SH-SY5Y (cell line): ENCODE measurements around the gene GUCY2D.

Experiments
- GATA2 ChIP-seq: IDR thresholded peaks from 2 replicates; pipeline ENCODE4 v1.6.1; 2011; ENCODE audit warnings: mild to moderate bottlenecking, low read depth, low read length
- GATA3 ChIP-seq: IDR thresholded peaks from 2 replicates; pipeline ENCODE4 v1.6.1; 2011; ENCODE audit warnings: low read depth, mild to moderate bottlenecking, low read length, moderate library complexity

DNA sequence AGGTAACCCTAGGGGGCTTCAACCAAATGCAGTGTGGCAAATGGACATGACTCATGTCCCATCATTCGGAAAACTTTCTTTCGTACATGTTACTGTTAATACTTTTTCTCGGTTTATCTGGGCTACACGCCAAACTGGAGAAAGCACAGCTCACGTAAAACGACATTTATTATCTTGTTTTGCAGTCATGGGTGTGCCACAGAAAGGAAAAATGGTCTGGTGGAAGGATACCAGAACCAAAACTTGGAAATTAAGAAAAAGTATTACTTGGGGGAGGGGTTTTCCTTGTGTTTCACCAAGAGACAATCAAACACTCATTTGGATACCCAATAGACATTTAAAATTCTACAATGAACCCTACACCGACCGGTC, 60.0 kb downstream of the GUCY2D start:
- TF ChIP-seq GATA2 (no peak), GATA3 (no peak)
